Measurements from ENCODE around the gene RABL6.

Gene RABL6

DNA sequence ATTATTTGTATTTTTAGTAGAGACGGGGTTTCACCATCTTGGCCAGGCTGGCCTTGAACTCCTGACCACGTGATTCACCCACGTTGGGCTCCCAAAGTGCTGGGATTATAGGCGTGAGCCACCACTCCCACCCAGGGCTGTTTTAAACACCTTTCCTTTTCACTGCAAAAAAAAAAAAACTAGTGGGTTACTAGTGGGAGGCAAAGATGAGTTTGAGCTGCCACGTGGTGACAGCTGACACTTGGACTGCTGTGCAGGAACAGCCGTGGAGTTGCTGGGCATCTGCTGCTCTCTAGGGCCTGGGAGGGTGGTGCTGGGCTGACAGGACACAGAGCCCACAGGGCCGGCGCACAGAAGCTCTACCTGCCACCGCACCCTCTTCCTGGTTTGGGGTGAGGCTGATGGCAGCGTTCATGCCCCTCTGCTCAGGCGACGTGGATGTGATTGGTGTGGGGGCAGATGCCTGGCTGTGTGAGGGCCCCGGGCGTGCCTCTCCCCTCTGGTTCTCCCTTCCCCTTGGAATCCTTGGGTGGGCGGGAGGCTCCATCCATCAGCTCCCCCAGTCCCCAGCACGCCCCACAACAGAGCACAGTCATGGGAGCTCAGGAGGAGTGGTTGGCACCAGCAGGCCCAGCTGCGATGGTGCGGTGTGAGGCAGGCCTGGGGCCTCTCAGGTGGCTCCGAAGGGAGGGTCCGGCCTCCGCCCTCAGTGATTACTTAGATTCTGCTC is 16.9 kb downstream of the RABL6 start:
- H3K4me3 ChIP-seq (ENCODE audit: control insufficient read depth, low read depth, low read length) = no peak overlapping the region
- TF ChIP-seq, protein P1, sequence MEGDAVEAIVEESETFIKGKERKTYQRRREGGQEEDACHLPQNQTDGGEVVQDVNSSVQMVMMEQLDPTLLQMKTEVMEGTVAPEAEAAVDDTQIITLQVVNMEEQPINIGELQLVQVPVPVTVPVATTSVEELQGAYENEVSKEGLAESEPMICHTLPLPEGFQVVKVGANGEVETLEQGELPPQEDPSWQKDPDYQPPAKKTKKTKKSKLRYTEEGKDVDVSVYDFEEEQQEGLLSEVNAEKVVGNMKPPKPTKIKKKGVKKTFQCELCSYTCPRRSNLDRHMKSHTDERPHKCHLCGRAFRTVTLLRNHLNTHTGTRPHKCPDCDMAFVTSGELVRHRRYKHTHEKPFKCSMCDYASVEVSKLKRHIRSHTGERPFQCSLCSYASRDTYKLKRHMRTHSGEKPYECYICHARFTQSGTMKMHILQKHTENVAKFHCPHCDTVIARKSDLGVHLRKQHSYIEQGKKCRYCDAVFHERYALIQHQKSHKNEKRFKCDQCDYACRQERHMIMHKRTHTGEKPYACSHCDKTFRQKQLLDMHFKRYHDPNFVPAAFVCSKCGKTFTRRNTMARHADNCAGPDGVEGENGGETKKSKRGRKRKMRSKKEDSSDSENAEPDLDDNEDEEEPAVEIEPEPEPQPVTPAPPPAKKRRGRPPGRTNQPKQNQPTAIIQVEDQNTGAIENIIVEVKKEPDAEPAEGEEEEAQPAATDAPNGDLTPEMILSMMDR (conservative IDR thresholded peaks at IDR 0.05; ENCODE audit: control insufficient read depth, insufficient read depth, low read depth, low read length) = no peak
- no peak for DNase-seq (ENCODE audit: low read depth)

DNA sequence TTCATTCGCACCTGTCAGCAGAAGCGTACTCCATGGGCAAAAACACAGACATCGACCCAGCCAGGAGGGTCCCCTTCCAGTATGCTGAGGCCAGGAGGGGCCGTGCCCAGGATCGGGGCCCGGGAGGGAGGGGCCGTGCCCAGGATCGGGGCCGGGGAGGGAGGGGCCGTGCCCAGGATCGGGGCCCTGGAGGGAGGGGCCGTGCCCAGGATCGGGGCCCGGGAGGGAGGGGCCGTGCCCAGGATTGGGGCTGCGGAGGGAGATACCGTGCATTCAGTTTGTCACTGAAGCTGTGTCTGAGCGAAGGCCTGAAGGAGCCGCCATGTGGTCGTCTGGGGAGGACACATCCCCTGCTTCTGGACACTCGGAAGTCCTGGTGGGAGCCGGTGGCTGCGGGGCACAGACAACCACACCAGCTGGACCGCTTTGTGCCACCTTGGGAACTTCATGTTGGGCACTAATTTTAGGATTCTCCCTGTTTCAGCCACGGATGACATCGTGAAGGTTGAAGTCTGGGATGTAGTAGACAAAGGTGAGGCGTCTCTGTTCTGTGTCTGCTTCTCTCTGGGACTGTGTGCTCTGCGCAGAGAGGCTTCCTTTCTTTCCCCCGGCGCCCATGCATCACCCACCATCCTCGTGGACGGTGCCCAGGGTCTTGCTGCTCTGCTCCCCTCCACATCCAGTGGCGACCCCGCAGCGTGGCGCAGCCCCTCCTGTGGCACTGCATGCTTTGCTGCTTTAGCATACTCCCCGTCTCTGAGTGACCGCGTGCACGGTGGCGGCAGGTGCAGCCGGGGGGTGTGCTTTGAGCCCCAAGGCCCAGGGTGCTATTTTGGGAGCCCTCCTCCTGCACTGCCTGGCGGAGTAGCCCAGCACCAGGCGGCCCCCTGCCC is 17.8 kb downstream of the RABL6 start:
- no peak for DNase-seq (ENCODE audit: low read depth)
- no peak overlapping the region for H3K4me3 ChIP-seq (ENCODE audit: control insufficient read depth, low read depth, low read length)
- TF ChIP-seq, protein P1 (conservative IDR thresholded peaks at IDR 0.05; ENCODE audit: control insufficient read depth, insufficient read depth, low read depth, low read length) = no peak

DNA sequence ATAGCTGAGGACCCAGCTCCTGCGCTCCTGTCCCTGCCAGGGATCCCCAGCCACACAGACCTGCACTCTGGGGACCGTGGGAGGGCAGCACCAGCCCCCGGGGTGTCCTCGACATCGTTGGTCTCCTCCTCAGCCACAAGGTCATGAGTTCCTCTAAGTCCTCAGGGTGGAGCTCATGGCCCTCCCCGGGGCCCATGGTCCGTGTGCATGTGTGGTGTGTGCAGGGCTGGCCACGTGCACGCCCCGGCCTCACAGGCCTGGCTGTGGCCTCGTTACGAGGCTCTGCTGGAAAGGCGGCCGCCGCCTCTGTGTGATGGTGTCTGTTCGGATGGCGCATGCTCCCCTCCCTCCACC is 18.4 kb downstream of the RABL6 start:
- no peak for DNase-seq (ENCODE audit: low read depth)
- TF ChIP-seq, protein P1 (conservative IDR thresholded peaks at IDR 0.05; ENCODE audit: control insufficient read depth, insufficient read depth, low read depth, low read length) = no peak
- no peak overlapping the region for H3K4me3 ChIP-seq (ENCODE audit: control insufficient read depth, low read depth, low read length)

DNA sequence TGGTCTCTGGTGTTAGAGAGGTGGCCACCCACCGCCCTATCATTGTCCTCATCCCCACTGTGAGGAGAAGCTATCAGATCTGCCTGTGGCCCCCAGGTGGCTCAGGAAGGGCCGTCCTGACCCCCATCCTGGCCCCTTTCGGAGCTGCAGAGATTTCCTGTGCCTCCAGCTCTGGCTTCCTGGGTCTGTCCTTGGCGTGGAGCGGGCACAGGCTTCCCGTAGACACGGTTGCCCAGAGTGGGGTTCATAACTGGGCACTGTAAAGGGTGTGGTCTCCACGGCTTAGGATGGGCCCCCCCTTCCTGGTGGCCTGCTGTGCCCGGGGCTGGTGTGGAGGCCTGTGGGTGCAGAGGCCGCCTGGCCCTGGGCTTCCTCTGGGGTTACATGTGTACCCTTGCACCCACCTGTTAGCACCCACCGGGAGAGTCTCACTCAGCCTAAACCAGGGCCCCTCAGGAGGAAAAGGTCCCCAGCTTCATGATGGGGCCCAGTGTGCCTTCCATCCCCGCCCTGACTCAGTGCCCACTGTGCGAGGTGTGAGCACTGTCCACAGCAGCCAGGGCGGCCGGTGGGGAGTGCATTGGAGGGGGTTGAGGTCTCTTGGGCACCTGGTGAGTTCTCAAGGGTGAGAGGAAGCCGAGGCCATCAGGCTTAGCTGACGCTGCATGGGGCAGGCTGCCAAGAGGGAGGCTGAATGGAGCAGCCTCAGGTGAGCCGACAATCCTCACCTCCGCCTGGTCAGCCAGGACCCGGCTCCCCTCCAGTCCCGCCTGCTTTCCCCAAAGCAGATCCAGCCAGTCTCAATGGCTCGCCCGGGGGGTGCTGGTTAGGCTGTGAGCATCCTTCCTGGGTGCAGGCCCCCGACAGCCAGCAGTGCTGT is 19.2 kb downstream of the RABL6 start:
- DNase-seq (ENCODE audit: low read depth) = no peak
- TF ChIP-seq, protein P1 (conservative IDR thresholded peaks at IDR 0.05; ENCODE audit: control insufficient read depth, insufficient read depth, low read depth, low read length) = no peak
- no peak overlapping the region for H3K4me3 ChIP-seq (ENCODE audit: control insufficient read depth, low read depth, low read length)

DNA sequence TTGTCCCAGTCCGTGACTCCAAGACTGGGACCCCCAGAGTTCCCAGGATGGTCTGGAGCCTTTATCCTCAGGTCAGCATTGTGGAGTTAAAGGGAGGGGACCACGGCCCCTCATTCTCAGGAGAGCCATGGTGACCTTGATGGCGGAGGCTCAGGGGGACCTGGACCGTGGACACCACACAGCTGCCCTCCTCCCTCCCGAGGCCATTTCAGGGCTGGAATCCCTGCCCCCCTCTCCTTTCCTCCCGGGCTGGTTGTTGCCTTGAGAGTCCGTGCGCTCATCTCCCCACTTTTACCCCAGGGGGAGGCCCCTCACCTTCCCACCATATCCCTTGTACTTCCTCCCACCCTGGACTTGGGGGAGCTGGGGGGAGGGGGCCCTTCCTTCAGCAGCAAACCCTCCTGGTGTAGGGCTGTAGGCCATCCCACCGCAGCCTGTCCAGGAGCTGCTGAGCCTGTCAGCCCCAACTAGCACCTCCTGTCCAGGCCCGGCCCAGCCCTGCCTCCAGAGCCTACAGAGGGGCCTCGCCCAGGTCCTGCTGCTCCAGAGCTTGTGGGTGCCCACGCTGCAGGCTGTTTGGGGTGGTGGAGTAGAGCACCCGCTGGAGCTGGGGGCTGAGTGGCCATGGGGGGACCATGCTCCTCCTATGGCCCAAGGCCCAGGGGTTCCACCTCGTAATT is 20.2 kb downstream of the RABL6 start:
- TF ChIP-seq, protein P1 (conservative IDR thresholded peaks at IDR 0.05; ENCODE audit: control insufficient read depth, insufficient read depth, low read depth, low read length) = no peak
- no peak for DNase-seq (ENCODE audit: low read depth)
- H3K4me3 ChIP-seq (ENCODE audit: control insufficient read depth, low read depth, low read length) = no peak overlapping the region

All from fibroblast of mammary gland (primary cell).